T-cell (primary cell): ENCODE results near the gene NSUN4. TPM values are rescaled to one million over a fixed set of nuclear protein-coding genes. Genes with fewer than 3 reads are reported as not detected.

Source experiments
- ATAC-seq, 4 experiments: fragments of 200-7000 bp in 3 of 4; fragments of 150-1000 bp in 1 of 4; cut with Tn5 transposase; replicated peaks in 1 of 4; 1 replicate in 3 of 4; 2 replicates in 1 of 4; pipeline ENCODE4 v1.10.0; 2021; ENCODE audit warnings: moderate library complexity in 3 of 4, mild to moderate bottlenecking in 2 of 4, moderate number of reproducible peaks in 1 of 4
- CTCF ChIA-PET, 2 donors: fragments of 300-600 bp; sonication (Branson Sonifier 250); formaldehyde crosslinking; loops; one replicate each; lab custom pipeline; 2022; ENCODE audit warnings: antibody characterized with exemption in 2 of 2; lab: Charles Lee
- POLR2A ChIA-PET, 2 donors: fragments of 300-600 bp; sonication (Branson Sonifier 250); formaldehyde crosslinking; loops; one replicate each; lab custom pipeline; 2022; ENCODE audit warnings: antibody characterized with exemption in 2 of 2; lab: Charles Lee
- DNase-seq, 35 experiments: peaks; one replicate each; pipeline versions ENCODE4 v3.0.0 to v3.0.0-alpha.2; 2013 to 2023
- H3K27ac ChIP-seq: one replicate; pipeline ENCODE4 v1.5.1; 2013; ENCODE audit warnings: low read length
- H3K27me3 ChIP-seq, 2 experiments: replicated peaks in 1 of 2; 1 replicate in 1 of 2; 2 replicates in 1 of 2; pipeline versions ENCODE4 v1.6.1 to v1.7.0; 2013; ENCODE audit warnings: low read length in 1 of 2, mixed read lengths in 1 of 2; ENCODE audit not compliant: control insufficient read depth in 2 of 2, insufficient read depth in 2 of 2; ENCODE audit errors: extremely low read depth in 1 of 2
- H3K36me3 ChIP-seq, 2 donors: 1 replicate in 1 of 2; 2 replicates in 1 of 2; pipeline versions ENCODE4 v1.6.1 to v1.7.0; 2013; ENCODE audit warnings: low read length in 1 of 2; ENCODE audit not compliant: control insufficient read depth in 2 of 2, insufficient read depth in 1 of 2; ENCODE audit errors: extremely low read depth in 1 of 2
- H3K4me1 ChIP-seq, 2 experiments: 1 replicate in 1 of 2; 2 replicates in 1 of 2; pipeline versions ENCODE4 v1.6.1 to v1.7.0; 2013; ENCODE audit warnings: low read length in 2 of 2, mixed read lengths in 1 of 2; ENCODE audit not compliant: insufficient read depth in 2 of 2, control insufficient read depth in 1 of 2; ENCODE audit errors: extremely low read depth in 1 of 2
- H3K4me3 ChIP-seq, 2 donors: 1 replicate in 1 of 2; 2 replicates in 1 of 2; pipeline versions ENCODE4 v1.5.1 to v1.7.0; 2013; ENCODE audit warnings: mild to moderate bottlenecking in 2 of 2, low read length in 1 of 2, moderate library complexity in 1 of 2; ENCODE audit not compliant: control insufficient read depth in 1 of 2; ENCODE audit errors: extremely low read depth in 1 of 2
- H3K9me3 ChIP-seq: 2 replicates; pipeline ENCODE4 v1.7.0; 2013
- H3K27ac Mint-ChIP-seq, 2 donors: one replicate each; pipeline ENCODE4 v1.8.0; 2020 to 2021; ENCODE audit warnings: mild to moderate bottlenecking in 2 of 2, mixed read lengths in 2 of 2
- H3K27me3 Mint-ChIP-seq, 2 donors: one replicate each; pipeline ENCODE4 v1.8.0; 2021 to 2022; ENCODE audit warnings: mixed read lengths in 2 of 2
- H3K36me3 Mint-ChIP-seq: one replicate; pipeline ENCODE4 v1.8.0; 2021; ENCODE audit warnings: mixed read lengths
- H3K4me1 Mint-ChIP-seq, 3 donors: one replicate each; pipeline ENCODE4 v1.8.0; 2020 to 2022; ENCODE audit warnings: mixed read lengths in 3 of 3, mild to moderate bottlenecking in 1 of 3
- H3K4me3 Mint-ChIP-seq, 3 donors: one replicate each; pipeline ENCODE4 v1.8.0; 2020 to 2022; ENCODE audit warnings: mild to moderate bottlenecking in 3 of 3, mixed read lengths in 3 of 3, moderate library complexity in 3 of 3
- H3K9me3 Mint-ChIP-seq, 3 donors: one replicate each; pipeline ENCODE4 v1.8.0; 2020 to 2022; ENCODE audit warnings: mixed read lengths in 3 of 3
- WGBS: methylation state at CpG from one replicate; pipeline ENCODE4 v1.1.5; 2013; ENCODE audit warnings: missing lambda C conversion rate; ENCODE audit not compliant: insufficient coverage; 5-methylcytosine and 5-hydroxymethylcytosine counted together
- total RNA-seq, 35 experiments: library from RNA in 6 of 35; stranded (reverse) in 6 of 35; fragments of 120-200 nt in 1 of 35; gene quantifications; one replicate each; pipeline versions ENCODE4 v1.2.1 to v1.2.4 and lab custom pipeline; 2013 to 2026

NSUN4 gene
- total RNA-seq, 5 donors from 2014 or later (not counting 1 experiment from before 2014, with no cell fraction given): 24.4 to 29.3 (median 25.0) TPM

- Histone ChIP-seq H3K27me3 (no peaks in the 10 kb centered on the region), H3K27ac (peak overlapping the region; percentile 98), H3K9me3 (no peaks in the 10 kb centered on the region), H3K36me3 (peaks cover 0 to 30% of the 10 kb centered on the region in 2 donors), H3K4me3 (no peak overlapping the region), H3K4me1 (peaks cover 2 to 27% of the 10 kb centered on the region in 2 experiments)
- H3K36me3 Mint-ChIP-seq: peaks cover 22% of the 10 kb centered on the region
- ATAC-seq (no peak), DNase-seq (peak in 6 of 35 experiments; percentile 4 to 45 (median 22))
- 98% methylated on average over 6 of the region's 6 CpGs for WGBS
- H3K4me1 Mint-ChIP-seq: peaks cover 44 to 51% (median 44%) of the 10 kb centered on the region in 3 donors
- CTCF ChIA-PET: interaction anchor here (0.5 to 1.6 kb wide), 3 partner anchors 39 to 95 kb away, joined by 3 to 6 read pairs (median 4); partner anchors contain the start of genes LRRC41 (in 1 of the 2) and UQCRH (in 1 of the 2)
- peak overlapping the region; percentile 98 to 99 for H3K27ac Mint-ChIP-seq
- no peaks in the 10 kb centered on the region for H3K9me3 Mint-ChIP-seq
- peak overlapping the region; percentile 93 to 100 (median 99) for H3K4me3 Mint-ChIP-seq
- no peaks in the 10 kb centered on the region for H3K27me3 Mint-ChIP-seq
- POLR2A ChIA-PET: no interaction called here
Observed at GRCh38 chr1:46342084-46342656, 1.6 kb downstream of the NSUN4 start.

- Mint-ChIP-seq H3K36me3 (peaks cover 22% of the 10 kb centered on the region), H3K27me3 (no peaks in the 10 kb centered on the region), H3K4me3 (peak overlapping the region; percentile 93 to 100 (median 99)), H3K27ac (peak overlapping the region; percentile 9 to 98), H3K9me3 (no peaks in the 10 kb centered on the region), H3K4me1 (peaks cover 47 to 54% (median 48%) of the 10 kb centered on the region in 3 donors)
- H3K27ac ChIP-seq: peak overlapping the region; percentile 98
- no peak for ATAC-seq
- peaks cover 0 to 34% of the 10 kb centered on the region in 2 donors for H3K36me3 ChIP-seq
- H3K27me3 ChIP-seq: no peaks in the 10 kb centered on the region
- ChIA-PET CTCF (interaction anchor here (0.5 to 1.6 kb wide), 3 partner anchors 39 to 96 kb away, joined by 3 to 6 read pairs (median 6); partner anchors contain the start of genes LRRC41 (in 1 of the 2) and UQCRH (in 1 of the 2)), POLR2A (no interaction called here)
- no peaks in the 10 kb centered on the region for H3K9me3 ChIP-seq
- H3K4me3 ChIP-seq: no peak overlapping the region
- DNase-seq: no peak
- H3K4me1 ChIP-seq: peaks cover 2 to 27% of the 10 kb centered on the region in 2 experiments
- WGBS: 88% methylated on average over 7 of the region's 8 CpGs
Observed at GRCh38 chr1:46342677-46343350, 2.2 kb downstream of the NSUN4 start.

- Histone ChIP-seq H3K4me1 (peaks cover 2 to 27% of the 10 kb centered on the region in 2 experiments), H3K27ac (no peak overlapping the region), H3K36me3 (peaks cover 0 to 34% of the 10 kb centered on the region in 2 donors), H3K27me3 (no peaks in the 10 kb centered on the region), H3K9me3 (no peaks in the 10 kb centered on the region), H3K4me3 (no peak overlapping the region)
- Mint-ChIP-seq H3K9me3 (no peaks in the 10 kb centered on the region), H3K27ac (peak overlapping the region; percentile 9 to 59), H3K27me3 (no peaks in the 10 kb centered on the region), H3K4me1 (peaks cover 52 to 59% (median 53%) of the 10 kb centered on the region in 3 donors), H3K4me3 (no peak overlapping the region), H3K36me3 (peaks cover 27% of the 10 kb centered on the region)
- CTCF ChIA-PET: no interaction called here
- ATAC-seq (no peak), DNase-seq (no peak)
- POLR2A ChIA-PET: no interaction called here
- 86% methylated on average over 3 of the region's 4 CpGs for WGBS
Observed at GRCh38 chr1:46343351-46343695, 2.7 kb downstream of the NSUN4 start.

GRCh38 chr1:46343705-46344104, 3.1 kb downstream of the NSUN4 start:
- WGBS: 96% methylated on average over 3 of the region's 4 CpGs
- CTCF ChIA-PET: interaction anchor here in 1 of 2 donors (1.0 kb wide), 2 partner anchors 97 to 120 kb away, joined by 3 read pairs; no protein-coding TSS in a partner anchor
- H3K27ac Mint-ChIP-seq: peak overlapping the region in 1 of 2 donors; percentile 59
- peaks cover 51 to 57% (median 53%) of the 10 kb centered on the region in 3 donors for H3K4me1 Mint-ChIP-seq
- ATAC-seq (no peak), DNase-seq (no peak)
- no peaks in the 10 kb centered on the region for H3K9me3 Mint-ChIP-seq
- H3K36me3 ChIP-seq: peaks cover 0 to 34% of the 10 kb centered on the region in 2 donors
- POLR2A ChIA-PET: no interaction called here
- H3K9me3 ChIP-seq: no peaks in the 10 kb centered on the region
- H3K27me3 ChIP-seq: no peaks in the 10 kb centered on the region
- H3K27ac ChIP-seq: no peak overlapping the region
- H3K4me1 ChIP-seq: peaks cover 2 to 27% of the 10 kb centered on the region in 2 experiments
- peaks cover 27% of the 10 kb centered on the region for H3K36me3 Mint-ChIP-seq
- H3K4me3 ChIP-seq: no peak overlapping the region
- H3K4me3 Mint-ChIP-seq: no peak overlapping the region
- no peaks in the 10 kb centered on the region for H3K27me3 Mint-ChIP-seq

- no peaks in the 10 kb centered on the region for H3K9me3 ChIP-seq
- peaks cover 2 to 26% of the 10 kb centered on the region in 2 experiments for H3K4me1 ChIP-seq
- no peak overlapping the region for H3K27ac ChIP-seq
- Mint-ChIP-seq H3K36me3 (peaks cover 29% of the 10 kb centered on the region), H3K27ac (peak overlapping the region in 1 of 2 donors; percentile 45), H3K4me1 (peaks cover 48 to 54% (median 49%) of the 10 kb centered on the region in 3 donors), H3K27me3 (no peaks in the 10 kb centered on the region), H3K4me3 (no peak overlapping the region), H3K9me3 (no peaks in the 10 kb centered on the region)
- CTCF ChIA-PET: interaction anchor here in 1 of 2 donors (0.6 to 1.0 kb wide), 3 partner anchors 42 to 121 kb away, joined by 3 read pairs; no protein-coding TSS in a partner anchor
- POLR2A ChIA-PET: interaction anchor here in 1 of 2 donors (0.6 kb wide), 1 partner anchor 41 kb away, joined by 3 read pairs; no protein-coding TSS in a partner anchor
- peaks cover 1 to 36% of the 10 kb centered on the region in 2 donors for H3K36me3 ChIP-seq
- H3K4me3 ChIP-seq: no peak overlapping the region
- 100% methylated on average over 1 of the region's 3 CpGs for WGBS
- ATAC-seq: no peak
- H3K27me3 ChIP-seq: no peaks in the 10 kb centered on the region
- no peak for DNase-seq
Observed at GRCh38 chr1:46344481-46344880, 3.9 kb downstream of the NSUN4 start.

GRCh38 chr1:46345281-46345680, 4.7 kb downstream of the NSUN4 start:
- H3K9me3 ChIP-seq: no peaks in the 10 kb centered on the region
- no peak for DNase-seq
- Mint-ChIP-seq H3K36me3 (peaks cover 36% of the 10 kb centered on the region), H3K27ac (peak overlapping the region in 1 of 2 donors; percentile 22), H3K27me3 (no peaks in the 10 kb centered on the region), H3K4me3 (no peak overlapping the region), H3K9me3 (no peaks in the 10 kb centered on the region), H3K4me1 (peaks cover 45 to 52% (median 45%) of the 10 kb centered on the region in 3 donors)
- peaks cover 7 to 44% of the 10 kb centered on the region in 2 donors for H3K36me3 ChIP-seq
- H3K4me1 ChIP-seq: peaks cover 0 to 18% of the 10 kb centered on the region in 2 experiments
- H3K27me3 ChIP-seq: no peaks in the 10 kb centered on the region
- CTCF ChIA-PET: interaction anchor here in 1 of 2 donors (1.3 kb wide), 1 partner anchor 17 kb away, joined by 3 read pairs; no protein-coding TSS in a partner anchor
- no peak overlapping the region for H3K27ac ChIP-seq
- H3K4me3 ChIP-seq: no peak overlapping the region
- POLR2A ChIA-PET: no interaction called here
- no peak for ATAC-seq
